Measurements from ENCODE around the gene AP1S1.
"Not testable (repeated sequence)": the region's sequence is repeated elsewhere in the genome, so short reads cannot be mapped to it uniquely, and the experiment has no call there.

The AP1S1 gene

GRCh38 chr7:101123703-101124068 is 30.6 kb upstream of the AP1S1 start:
- Histone ChIP-seq H3K27me3 (no peaks in the 10 kb centered on the region), H3K4me3 (no peak overlapping the region), H4K20me1 (no peaks in the 10 kb centered on the region), H3K9me3 (no peaks in the 10 kb centered on the region), H3K36me3 (no peaks in the 10 kb centered on the region), H3K4me1 (peaks cover 97% of the 10 kb centered on the region), H3K9ac (no peak overlapping the region), H3K4me2 (peak overlapping the region; percentile 99), H3K27ac (no peak overlapping the region)
- no peak for TF ChIP-seq Cebpa-rat (IDR thresholded peaks at IDR 0.05)

DNA sequence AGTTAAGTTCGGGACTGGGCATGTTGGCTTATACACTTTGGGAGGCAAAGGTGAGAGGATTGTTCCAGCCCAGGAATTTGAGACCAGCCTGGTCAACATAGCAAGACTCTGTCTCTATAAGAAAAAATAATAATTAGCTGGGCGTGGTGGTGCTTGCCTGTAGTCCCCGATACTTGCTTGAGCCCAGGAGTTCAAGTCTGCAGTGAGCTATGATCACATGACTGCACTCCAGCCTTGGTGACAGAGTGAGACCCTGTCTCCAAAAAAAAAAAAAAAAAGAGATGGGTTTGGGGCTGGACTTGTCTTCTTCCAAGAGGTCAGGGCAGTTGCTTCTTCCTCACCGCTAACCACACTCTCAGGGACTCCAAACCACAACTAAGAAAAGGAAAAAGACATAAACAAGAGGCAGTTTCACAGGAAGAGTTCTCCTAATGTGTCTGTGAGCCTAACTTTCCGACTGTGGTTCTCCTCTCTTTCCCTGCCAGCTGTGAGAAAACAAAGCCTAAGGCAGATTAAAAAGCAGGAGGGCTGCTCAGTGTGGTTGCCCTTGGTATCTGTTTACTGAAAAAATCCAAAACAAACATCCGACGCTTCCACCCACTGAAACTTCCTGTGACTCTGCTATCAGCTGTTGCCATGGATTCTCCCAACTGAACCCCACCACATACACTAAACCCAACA is 29.8 kb upstream of the AP1S1 start:
- Histone ChIP-seq H3K4me2 (peak overlapping the region; percentile 99), H3K27me3 (no peaks in the 10 kb centered on the region), H3K9me3 (no peaks in the 10 kb centered on the region), H3K4me3 (peak overlapping the region; percentile 7; the same call in 1 of the 2 replicates), H3K9ac (peak overlapping the region; percentile 32; the same call in 1 of the 2 replicates), H4K20me1 (no peaks in the 10 kb centered on the region), H3K4me1 (peaks cover 92% of the 10 kb centered on the region), H3K27ac (peak overlapping the region; percentile 77), H3K36me3 (no peaks in the 10 kb centered on the region)
- no peak for TF ChIP-seq Cebpa-rat (IDR thresholded peaks at IDR 0.05)

DNA sequence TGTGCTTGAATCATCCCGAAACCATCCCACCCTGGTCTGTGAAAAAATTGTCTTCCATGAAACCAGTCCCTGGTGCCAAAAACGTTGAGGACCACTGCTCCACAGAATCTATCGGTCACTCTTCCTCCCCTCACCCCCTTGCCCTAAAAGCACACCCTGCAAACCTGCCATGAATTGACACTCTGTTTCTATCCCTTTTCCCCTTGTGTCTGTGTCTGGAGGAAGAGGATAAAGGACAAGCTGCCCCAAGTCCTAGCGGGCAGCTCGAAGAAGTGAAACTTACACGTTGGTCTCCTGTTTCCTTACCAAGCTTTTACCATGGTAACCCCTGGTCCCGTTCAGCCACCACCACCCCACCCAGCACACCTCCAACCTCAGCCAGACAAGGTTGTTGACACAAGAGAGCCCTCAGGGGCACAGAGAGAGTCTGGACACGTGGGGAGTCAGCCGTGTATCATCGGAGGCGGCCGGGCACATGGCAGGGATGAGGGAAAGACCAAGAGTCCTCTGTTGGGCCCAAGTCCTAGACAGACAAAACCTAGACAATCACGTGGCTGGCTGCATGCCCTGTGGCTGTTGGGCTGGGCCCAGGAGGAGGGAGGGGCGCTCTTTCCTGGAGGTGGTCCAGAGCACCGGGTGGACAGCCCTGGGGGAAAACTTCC is 28.2 kb upstream of the AP1S1 start:
- Histone ChIP-seq H3K9ac (peak overlapping the region; percentile 48; the same call in 1 of the 2 replicates), H3K4me3 (peak overlapping the region; percentile 25), H3K27ac (peak overlapping the region; percentile 77), H4K20me1 (no peaks in the 10 kb centered on the region), H3K4me1 (peaks cover 76% of the 10 kb centered on the region), H3K36me3 (no peaks in the 10 kb centered on the region), H3K27me3 (no peaks in the 10 kb centered on the region), H3K9me3 (no peaks in the 10 kb centered on the region), H3K4me2 (peak overlapping the region; percentile 99)
- TF ChIP-seq Cebpa-rat (IDR thresholded peaks at IDR 0.05) = no peak

DNA sequence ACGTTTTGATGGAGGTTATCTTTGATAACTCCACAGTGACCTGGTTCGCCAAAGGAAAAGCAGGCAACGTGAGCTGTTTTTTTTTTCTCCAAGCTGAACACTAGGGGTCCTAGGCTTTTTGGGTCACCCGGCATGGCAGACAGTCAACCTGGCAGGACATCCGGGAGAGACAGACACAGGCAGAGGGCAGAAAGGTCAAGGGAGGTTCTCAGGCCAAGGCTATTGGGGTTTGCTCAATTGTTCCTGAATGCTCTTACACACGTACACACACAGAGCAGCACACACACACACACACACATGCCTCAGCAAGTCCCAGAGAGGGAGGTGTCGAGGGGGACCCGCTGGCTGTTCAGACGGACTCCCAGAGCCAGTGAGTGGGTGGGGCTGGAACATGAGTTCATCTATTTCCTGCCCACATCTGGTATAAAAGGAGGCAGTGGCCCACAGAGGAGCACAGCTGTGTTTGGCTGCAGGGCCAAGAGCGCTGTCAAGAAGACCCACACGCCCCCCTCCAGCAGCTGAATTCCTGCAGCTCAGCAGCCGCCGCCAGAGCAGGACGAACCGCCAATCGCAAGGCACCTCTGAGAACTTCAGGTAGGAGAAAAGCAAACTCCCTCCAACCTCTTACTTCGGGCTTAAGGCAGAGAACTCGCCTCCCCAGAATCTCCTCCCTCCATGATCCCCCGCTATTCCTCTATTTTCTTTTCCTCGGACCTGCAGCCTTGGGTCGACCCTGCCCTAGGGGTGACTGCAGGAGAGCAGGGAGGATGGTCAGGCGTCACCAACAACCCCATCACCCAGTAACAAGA is 27.4 kb upstream of the AP1S1 start, which contains the start of gene SERPINE1:
Gene SERPINE1, plus strand, starts transcription at position 454 of the 809 bp plus-strand sequence. CDS start 1,290 bp downstream, outside the sequence.
- Histone ChIP-seq H3K4me3 (peak within 1 kb of the TSS; percentile 25), H3K9me3 (no peaks in the 10 kb centered on the region), H3K4me1 (peaks cover 69% of the 10 kb centered on the region), H3K27ac (peak within 1 kb of the TSS; percentile 77), H3K36me3 (no peaks in the 10 kb centered on the region), H3K4me2 (peak within 1 kb of the TSS; percentile 99), H4K20me1 (no peaks in the 10 kb centered on the region), H3K27me3 (no peaks in the 10 kb centered on the region), H3K9ac (peak within 1 kb of the TSS; percentile 48)
- no peak for TF ChIP-seq Cebpa-rat (IDR thresholded peaks at IDR 0.05)

GRCh38 chr7:101127460-101128039 is 26.7 kb upstream of the AP1S1 start:
- H3K27ac ChIP-seq = no peak overlapping the region
- peaks cover 62% of the 10 kb centered on the region for H3K4me1 ChIP-seq
- H3K4me3 ChIP-seq = peak overlapping the region; percentile 25; the same call in 1 of the 2 replicates
- TF ChIP-seq Cebpa-rat (IDR thresholded peaks at IDR 0.05) = no peak
- H3K9me3 ChIP-seq = no peaks in the 10 kb centered on the region
- H3K27me3 ChIP-seq = no peaks in the 10 kb centered on the region
- H3K9ac ChIP-seq = peak overlapping the region; percentile 16; the same call in 1 of the 2 replicates
- H3K36me3 ChIP-seq = no peaks in the 10 kb centered on the region
- H4K20me1 ChIP-seq = no peaks in the 10 kb centered on the region
- peak overlapping the region; percentile 99 for H3K4me2 ChIP-seq

DNA sequence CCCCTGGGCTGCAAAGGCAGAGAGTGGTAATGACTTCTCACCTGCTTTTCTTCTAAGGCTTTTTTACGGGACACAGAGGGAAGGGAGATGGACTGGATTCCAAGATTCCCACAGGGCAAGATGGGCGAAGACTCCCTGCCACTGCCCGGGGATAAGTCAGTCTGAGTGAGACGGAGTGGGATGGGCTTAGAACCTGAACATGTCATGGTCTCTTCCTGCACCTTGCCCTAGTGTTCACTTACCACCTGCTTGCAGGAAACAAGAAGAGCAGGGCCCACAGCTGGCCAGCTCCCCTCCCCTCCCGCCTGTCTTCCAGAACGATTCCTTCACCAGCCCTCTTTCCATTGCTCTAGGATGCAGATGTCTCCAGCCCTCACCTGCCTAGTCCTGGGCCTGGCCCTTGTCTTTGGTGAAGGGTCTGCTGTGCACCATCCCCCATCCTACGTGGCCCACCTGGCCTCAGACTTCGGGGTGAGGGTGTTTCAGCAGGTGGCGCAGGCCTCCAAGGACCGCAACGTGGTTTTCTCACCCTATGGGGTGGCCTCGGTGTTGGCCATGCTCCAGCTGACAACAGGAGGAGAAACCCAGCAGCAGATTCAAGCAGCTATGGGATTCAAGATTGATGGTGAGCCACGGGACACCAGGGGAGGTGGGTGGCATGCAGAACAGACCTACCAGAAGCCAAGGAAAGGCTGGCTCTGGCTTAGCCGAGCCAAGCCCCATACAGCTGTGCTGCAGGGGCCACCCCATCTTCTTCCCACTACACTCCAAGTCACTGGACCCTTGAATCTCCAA is 26.0 kb upstream of the AP1S1 start:
- Histone ChIP-seq H3K27ac (no peak overlapping the region), H3K4me2 (peak overlapping the region; percentile 99), H3K4me1 (peaks cover 55% of the 10 kb centered on the region), H3K36me3 (no peaks in the 10 kb centered on the region), H3K27me3 (no peaks in the 10 kb centered on the region), H3K9ac (no peak overlapping the region), H3K9me3 (no peaks in the 10 kb centered on the region), H3K4me3 (no peak overlapping the region), H4K20me1 (no peaks in the 10 kb centered on the region)
- TF ChIP-seq Cebpa-rat (IDR thresholded peaks at IDR 0.05) = no peak

- H3K27me3 ChIP-seq = peaks cover 4% of the 10 kb centered on the region; the same call in 1 of the 2 replicates
- H3K4me3 ChIP-seq = no peak overlapping the region
- no peaks in the 10 kb centered on the region for H3K36me3 ChIP-seq
- H3K9me3 ChIP-seq = no peaks in the 10 kb centered on the region
- peaks cover 45% of the 10 kb centered on the region for H3K4me1 ChIP-seq
- no peak for TF ChIP-seq Cebpa-rat (IDR thresholded peaks at IDR 0.05)
- no peak overlapping the region for H3K27ac ChIP-seq
- no peak overlapping the region for H3K4me2 ChIP-seq
- no peak overlapping the region for H3K9ac ChIP-seq
- no peaks in the 10 kb centered on the region for H4K20me1 ChIP-seq
Measured at GRCh38 chr7:101129603-101130117, 24.6 kb upstream of the AP1S1 start.

DNA sequence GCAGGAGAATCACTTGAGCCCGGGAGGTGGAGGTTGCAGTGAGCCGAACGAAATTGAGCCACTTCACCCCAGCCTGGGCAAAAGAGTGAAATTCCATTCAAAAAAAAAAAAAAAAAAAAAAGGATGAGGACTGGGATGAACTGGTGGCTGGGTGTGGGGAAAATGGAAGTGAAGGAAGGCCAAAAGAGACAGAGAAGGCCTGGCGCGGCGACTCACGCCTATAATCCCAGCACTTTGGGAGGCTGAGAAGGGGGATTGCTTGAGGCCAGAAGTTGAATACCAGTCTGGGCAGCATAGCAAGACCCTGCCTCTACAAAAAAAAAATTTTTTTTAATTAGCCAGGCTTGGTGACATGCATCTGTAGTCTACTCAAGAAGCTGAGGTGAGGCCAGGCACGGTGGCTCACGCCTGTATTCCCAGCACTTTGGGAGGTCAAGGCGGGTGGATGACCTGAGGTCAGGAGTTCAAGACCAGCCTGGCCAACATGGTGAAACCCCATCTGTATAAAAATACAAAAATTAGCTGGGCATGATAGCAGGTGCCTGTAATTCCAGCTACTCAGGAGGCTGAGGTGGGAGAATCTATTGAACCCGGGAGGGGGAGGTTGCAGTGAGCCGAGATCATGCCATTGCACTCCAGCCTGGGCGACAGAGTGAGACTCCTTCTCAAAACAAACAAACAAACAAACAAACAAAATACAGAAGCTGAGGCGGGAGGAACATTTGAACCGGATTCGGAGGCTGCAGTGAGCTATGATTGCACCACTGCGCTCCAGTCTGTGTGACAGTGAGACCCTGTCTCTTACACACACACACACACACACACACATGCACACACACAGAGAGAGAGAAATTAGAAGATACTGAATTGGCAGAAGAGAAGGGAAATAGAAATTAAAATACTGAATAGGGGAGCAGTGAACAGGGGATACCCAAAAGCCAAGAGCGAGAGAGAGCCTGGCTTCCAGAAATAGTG is 21.4 kb upstream of the AP1S1 start:
- H3K4me1 ChIP-seq = peaks cover 34% of the 10 kb centered on the region
- not testable (repeated sequence) for H3K4me3 ChIP-seq, H3K9me3 ChIP-seq, H4K20me1 ChIP-seq, H3K27ac ChIP-seq, H3K4me2 ChIP-seq, H3K9ac ChIP-seq, H3K27me3 ChIP-seq, H3K36me3 ChIP-seq
